Posterior vena cava (tissue), 2 donors: ENCODE data around the gene CAMTA1. TPM values are rescaled to one million over a fixed set of nuclear protein-coding genes. Genes with fewer than 3 reads are reported as not detected.

Experiments used
- DNase-seq: peaks from one replicate; pipeline ENCODE4 v3.0.0-alpha.2; 2020; ENCODE audit warnings: low spot score
- intact Hi-C, 2 donors: fragments of 100-400 bp; cut with DNase I; formaldehyde crosslinking; loops; one replicate each; pipeline versions ENCODE4 v1.14.1 to v1.14.2; 2022 to 2023
- total RNA-seq, 2 donors: library from RNA; stranded (reverse); fragmentation: NEBNext Ultra II Directional; extraction: Animal tissue kit (Norgen Biotek cat#: 25700); gene quantifications; one replicate each; pipeline ENCODE4 v1.2.1, GENCODE V29; 2021
- donor health status: DM: yes; HTN: yes; CAD: no.
- donor health status: DM: yes; HTN: yes; CAD: no.

Gene CAMTA1
- total RNA-seq, 2 donors from 2014 or later = 65.1 to 76.4 TPM

DNA sequence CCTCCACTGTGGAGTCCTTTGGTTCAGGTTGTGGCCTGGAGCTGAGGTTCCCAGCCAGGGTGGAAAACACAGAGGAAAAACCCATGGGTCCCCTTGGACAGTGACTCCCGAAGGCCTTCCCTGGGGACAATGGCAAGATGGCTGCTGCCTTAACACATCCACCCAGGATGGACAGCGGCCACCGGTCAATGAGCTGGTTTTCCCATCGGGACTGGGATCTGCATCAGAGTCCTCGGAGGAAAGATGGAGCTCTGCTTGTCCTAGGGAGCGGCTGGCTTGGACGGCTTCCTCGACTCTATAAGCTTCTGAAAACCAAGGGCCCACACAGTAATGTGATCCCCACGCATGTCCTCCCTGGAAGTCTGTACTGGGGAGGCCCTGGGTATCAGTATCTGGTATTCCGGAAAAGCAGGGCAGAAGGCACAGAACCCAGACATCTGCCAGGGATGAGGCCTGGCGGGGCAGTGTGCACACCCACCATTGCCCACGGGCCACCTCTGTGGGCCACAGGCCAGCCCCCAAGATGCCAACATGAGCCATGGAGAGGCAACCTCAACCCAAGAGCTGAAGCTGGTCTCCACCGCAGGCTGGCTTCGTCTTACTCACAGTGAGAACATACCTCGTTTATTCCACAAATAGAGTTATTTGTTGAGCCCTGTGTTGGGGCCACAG lies 891.2 kb downstream of the CAMTA1 start:
- intact Hi-C loops = no loop called here
- no peak for DNase-seq

DNA sequence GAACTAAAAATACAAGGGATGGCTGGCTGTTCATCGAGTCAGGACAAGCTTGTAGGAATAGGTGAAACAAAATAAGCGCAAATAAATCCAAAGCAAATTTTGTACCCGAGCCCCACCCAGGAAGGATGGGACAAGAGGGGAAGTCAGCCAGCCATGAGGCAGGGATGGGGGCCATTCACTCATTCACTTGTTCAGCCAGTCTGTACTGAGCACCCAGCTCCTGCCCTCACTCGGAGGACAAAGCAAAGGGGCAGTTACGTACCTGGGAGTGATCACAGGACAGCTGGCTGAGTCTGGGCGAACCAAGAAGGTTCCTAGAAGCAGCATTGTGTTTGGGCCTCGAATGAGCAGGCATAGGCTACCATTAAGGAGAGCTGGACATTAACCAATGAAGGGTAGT lies 891.9 kb downstream of the CAMTA1 start:
- intact Hi-C loops = no loop called here
- no peak for DNase-seq

DNA sequence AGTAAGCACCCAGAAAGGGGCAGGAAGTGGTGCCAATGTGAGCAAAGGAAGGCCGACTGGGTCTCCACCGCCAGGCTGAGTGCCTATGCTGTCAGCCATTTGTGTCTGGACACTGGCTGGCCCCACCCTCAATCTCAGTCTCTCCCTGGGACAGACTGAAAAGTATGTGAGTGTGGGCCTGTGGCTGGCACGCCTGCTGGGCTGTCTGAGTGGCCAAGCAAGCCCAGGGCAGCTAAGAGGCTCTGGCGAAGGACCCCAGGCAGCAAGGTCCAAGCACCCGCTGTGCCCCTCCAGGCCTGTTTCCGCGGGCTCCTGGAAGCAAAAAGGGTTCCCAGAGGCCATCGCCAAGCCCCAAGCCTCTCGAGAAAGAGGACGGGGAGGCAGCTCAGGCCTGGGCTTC lies 892.6 kb downstream of the CAMTA1 start:
- no peak for DNase-seq
- intact Hi-C loops = no loop called here

DNA sequence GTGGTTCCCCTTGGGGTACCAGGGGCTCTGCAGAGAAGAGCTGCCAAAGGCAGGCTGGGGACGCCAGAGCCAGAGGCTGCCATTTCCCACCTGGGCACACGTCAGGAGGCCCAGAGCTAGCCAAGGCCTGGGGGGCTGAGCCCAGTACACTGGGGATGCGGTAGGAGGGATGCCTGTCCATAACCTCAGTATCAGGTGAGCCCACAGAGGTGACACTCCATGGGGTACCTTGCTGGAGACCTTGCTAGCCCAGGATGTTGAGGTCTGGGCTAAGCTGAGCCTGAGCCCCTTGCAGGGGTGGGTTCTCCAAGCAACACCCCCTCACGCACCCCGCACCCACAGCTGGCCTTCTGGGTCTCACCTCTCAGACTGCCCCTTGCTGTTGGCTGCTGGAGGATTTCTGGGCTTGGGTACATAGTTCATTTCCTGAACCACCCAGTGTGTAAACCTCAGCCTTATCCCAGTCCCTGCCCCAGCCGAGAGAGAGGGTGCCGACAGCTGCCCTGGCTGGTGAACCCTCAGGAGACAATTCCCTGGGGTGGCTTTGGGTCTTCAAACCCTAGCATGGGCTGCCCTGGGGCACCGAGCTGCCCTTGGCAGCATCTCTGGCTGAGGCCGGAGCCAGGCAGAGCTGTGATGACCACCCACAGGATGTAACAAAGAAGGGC lies 893.4 kb downstream of the CAMTA1 start:
- DNase-seq = no peak
- intact Hi-C loops = no loop called here

DNA sequence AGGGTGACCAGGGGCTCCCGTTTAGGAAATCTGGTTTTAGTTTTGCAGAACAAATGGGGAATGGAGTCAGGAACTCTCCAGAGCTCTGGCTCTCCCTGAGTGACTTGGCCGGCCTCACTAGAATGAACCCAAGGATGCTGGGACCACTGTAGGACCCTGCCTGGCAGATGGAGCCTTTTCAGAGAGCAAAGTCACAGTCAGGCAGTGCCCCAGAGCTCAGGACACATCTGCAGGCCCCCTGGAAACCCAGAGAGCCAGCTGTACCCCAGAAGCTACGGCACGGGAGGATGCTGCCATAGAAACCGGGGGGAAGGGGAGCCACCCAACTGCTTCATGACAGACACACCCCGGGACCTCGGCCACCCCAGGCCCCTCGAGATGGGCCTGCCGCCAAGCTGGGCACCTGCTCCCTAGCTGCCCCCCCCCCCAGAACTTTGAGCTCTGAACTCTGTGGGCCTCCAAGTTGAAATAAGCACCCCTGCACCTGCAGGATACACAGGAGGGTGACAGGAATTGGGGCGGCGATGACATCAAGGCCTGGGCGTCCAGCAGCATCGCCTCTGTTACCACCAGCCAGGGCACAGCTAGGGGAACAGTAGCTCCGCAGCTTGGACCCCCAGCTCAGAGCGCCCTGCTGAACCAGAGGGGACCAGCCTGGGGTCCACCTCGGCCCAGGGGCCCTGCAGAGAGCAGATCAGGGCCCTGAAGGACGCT lies 894.1 kb downstream of the CAMTA1 start:
- no peak for DNase-seq

DNA sequence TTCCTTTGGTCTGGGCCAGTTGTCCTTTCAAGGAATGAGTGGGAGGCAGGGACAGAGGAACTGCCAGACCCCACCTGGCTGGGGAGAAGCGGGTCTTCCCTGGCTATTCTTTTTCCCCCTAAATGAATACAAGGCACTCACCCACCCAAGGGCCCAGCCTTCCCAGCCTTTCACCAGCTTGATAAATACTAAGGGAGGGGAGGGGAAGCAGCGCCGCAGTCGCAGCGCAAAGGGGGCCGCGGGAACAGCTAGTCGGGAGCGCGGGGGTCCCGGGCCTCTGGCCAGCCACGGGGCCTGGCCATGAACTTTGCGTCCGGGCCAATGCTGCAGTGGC lies 894.6 kb downstream of the CAMTA1 start:
- intact Hi-C loops = no loop called here
- DNase-seq = no peak

More for the DNA sequence above, 894.1 kb downstream of the CAMTA1 start:
- intact Hi-C loops = no loop called here

DNA sequence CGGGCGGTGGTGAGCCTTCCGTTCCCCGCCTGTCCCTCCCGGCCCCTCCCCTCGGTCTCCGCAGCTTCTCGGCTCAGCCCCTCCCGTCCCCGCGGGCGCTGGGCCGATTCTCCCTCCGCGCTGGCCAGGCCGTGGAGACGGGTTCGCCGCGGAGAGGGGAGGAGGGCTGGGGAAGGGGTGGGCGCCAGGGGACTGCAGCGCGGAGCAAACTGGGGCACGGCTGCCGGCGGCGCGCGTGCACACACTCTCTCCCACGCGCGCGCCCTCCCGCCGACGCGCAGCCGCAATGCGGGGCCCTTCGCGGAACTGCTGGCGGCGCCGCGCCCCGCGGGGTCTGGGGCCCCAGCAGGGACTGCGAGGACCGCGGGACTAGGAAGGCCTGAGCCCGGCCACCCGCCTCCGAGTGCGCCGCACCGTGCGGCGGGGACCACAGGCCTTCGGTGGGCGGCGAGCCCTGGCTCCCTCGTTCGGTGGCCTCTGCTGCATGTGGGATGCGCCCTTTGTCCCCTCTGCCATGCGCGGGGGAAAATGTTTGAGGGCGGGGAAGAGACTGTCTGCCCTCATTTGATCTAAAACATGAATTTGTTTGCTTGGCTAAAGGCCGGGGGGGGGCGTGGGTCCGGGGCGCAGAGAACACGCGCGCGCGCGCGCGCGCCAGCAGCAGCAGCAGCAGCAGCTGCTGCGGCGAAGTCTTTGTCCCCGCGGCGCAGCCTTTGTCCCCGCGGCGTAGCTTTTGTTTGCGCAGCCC lies 895.1 kb downstream of the CAMTA1 start:
- no peak for DNase-seq
- intact Hi-C loops = no loop called here

DNA sequence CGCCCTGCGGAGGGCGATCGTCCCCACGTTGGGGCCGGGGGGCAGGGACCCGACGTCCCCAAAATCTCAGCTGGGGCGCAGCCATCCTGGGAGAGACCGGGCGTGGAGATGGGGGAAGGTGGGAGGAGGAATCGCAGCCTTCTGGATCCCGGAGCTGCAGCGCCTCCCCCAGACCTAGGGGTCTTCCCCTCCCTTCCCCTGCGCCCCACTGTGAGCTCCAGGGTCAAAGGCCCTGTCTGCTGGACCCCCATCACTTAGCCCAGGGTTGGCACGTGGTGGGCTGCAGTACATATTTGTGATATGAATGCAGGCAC lies 895.7 kb downstream of the CAMTA1 start:
- no peak for DNase-seq
- intact Hi-C loops = no loop called here

DNA sequence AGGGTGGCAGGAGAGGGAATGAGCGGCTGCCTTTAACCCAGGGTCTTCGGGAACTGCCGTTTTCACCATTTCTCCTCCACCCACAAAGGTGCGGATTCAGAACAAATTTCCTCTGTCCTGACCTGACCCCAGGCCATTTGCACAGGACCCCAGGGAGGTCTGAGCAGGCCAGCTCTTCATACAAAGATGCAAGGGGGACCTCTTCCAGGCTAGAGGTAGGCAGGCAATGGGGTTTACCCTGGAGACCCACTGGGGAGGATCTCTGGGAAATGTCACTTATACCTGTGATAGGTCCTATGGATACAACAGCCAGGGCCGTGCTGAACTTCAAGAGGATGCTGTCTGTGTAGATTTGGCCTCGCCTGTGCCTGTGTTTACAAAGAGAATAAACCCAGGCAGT lies 896.1 kb downstream of the CAMTA1 start:
- intact Hi-C loops = no loop called here
- DNase-seq = no peak

DNA sequence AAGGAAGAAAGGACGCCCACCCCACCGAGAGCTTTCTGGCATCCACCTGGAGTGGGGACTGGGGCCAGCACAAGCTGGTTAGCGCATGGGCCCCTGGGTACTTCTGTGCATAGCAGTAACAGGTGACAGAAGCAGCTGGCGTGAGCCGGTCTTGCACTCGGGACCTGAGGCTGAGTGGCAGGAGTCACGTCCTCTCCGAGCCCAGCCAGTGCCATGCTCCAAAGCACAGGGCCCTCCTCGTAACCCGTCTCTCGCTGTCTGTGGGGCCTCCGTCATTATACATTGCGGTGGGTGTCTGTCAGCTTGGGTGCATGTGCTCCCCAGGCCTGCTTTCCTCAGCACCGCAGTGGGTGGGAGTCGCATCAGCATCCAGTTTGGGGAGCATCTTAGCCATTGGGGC lies 898.3 kb downstream of the CAMTA1 start:
- no peak for DNase-seq
- intact Hi-C loops = no loop called here

DNA sequence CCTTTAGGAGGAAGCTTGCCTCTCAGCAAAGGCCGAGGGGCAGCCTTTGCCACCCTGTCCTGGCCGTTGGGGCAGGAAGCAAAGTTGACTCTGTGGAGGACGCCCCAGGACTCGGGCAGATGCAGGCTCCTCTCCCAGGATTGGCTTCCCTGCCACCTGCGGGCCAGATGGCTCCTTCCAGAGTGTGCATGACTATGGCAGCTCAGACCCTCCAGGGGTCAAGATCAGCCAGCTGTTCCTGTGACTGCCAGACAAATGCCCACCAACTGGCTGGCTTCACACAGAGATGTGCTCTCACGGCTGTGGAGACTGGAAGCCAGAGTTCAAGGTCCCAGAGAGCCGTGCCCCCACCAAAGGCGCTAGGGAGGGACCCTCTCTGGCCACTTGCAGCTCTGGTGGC lies 898.9 kb downstream of the CAMTA1 start:
- intact Hi-C loops = no loop called here

DNA sequence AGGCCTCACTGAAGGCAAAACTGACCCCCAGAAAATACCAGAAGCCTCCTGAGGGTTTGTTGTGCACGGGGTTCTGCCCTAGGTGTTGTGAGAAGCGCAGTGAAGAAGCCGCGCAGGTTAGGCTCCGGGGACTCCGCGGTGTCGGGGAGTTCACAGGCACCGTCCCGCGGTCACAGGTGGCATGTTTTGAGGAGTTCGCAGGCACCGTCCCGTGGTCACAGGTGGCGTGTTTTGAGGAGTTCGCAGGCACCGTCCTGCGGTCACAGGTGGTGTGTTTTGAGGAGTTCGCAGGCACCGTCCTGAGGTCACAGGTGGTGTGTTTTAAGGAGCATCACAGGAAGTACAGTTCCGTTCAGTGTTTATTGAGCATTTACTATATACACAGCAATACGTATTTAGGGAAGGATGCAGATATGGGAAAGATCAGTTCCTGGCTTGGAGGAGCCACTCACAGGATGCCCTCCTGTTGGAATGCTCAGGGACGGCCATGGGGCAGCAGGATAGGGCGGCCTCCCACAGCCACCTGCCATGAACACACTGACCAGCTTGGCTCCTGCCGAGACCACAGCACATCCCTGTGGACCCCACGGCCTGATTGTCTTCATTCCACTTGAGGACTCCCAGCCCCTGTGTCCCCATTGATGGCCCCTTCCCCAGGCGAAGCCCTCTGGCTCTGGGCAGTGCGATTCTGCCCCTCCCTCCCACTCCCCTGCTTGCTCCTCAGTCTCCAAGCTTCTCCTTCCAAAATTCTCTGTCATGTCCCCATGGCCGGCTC lies 899.8 kb downstream of the CAMTA1 start:
- intact Hi-C loops = no loop called here
- no peak for DNase-seq

More for the DNA sequence above, 898.9 kb downstream of the CAMTA1 start:
- no peak for DNase-seq

DNA sequence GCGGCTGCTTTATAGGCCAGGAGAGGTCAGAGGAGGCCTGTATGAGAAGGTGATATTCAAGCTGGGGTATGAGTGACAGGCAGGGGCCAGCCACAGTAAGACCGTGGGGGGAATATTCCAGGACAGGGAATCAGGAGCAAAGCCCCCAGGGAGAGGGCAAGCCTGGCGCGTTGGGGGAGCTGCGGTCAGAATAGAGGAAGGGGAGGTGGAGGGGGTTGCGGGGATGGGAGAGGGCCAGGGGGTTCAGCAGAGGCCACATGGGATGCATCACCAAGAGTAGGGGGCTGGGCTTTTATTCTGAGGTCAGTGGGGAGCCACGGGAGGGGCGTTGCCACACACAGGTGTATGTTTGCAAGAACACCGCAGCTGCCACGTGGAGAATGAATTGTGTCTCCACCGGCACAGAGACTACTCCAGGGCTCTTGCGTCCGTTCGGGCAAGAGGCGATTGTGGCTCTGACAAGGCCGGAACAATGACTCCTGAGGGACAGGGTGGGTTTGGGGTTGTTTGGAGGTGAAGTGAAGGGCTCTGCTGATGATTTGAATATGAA lies 901.1 kb downstream of the CAMTA1 start:
- intact Hi-C loops = no loop called here

DNA sequence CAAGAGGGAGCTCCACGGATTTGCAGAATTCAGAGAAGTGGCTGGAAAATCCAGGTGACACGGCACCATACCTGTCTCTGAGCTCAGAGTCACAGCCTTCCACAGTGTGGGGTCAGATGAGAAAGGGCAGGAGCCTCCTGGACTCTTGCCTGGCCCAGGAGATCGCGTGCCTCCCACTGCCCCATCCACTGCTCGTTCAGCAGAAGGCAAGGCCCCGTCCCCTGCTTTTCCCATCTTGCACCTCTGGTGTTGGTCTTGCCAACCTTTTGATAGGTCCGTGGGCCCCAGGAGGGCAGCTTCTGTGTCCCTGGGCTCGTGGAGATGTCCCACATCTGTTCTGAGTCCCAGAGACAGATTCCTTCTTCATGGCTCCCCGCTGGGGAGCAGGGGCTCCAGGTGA lies 902.2 kb downstream of the CAMTA1 start:
- no peak for DNase-seq
- intact Hi-C loops = no loop called here

More for the DNA sequence above, 901.1 kb downstream of the CAMTA1 start:
- DNase-seq = no peak

DNA sequence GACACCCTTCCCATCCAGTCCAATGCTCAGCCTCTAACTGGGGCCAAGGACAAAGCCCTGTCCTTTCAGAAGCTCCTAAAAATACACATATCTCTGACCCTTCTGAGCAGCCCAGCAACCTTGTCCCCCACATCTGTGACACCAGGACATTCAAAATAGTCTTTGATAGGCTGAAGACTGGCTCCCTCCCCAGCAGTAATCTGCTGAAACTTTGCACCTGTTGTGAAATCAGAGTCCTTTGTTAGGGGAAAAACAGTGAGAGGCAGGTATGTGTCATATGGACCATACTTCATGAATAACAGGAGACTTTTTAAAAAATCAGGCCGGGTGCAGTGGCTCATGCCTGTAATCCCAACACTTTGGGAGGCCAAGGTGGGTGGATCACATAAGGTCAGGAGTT lies 903.4 kb downstream of the CAMTA1 start:
- intact Hi-C loops = loop anchor here in 1 of 2 donors (1.0 kb wide), 1 partner anchor 26 kb away; no protein-coding TSS in a partner anchor
- DNase-seq = no peak

DNA sequence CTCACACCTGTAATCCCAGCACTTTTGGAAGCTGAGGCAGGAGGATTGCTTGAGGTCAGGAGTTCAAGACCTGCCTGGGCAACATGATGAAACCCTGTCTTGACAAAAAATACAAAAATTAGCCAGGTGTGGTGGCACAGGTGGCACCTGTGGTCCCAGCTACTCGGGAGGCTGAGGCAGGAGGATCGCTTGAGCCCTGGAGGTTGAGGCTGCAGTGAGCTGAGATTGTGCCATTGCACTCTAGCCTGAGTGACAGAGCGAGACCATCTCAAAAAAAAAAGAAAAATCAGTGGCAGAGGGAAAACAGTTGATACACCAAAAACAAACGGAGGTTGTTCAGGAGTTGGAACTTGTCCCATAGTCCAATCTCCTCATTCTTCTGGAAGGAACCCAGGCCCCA lies 904.1 kb downstream of the CAMTA1 start:
- peak; percentile 2 for DNase-seq
- intact Hi-C loops = loop anchor here in 1 of 2 donors (1.0 kb wide), 1 partner anchor 27 kb away; no protein-coding TSS in a partner anchor

DNA sequence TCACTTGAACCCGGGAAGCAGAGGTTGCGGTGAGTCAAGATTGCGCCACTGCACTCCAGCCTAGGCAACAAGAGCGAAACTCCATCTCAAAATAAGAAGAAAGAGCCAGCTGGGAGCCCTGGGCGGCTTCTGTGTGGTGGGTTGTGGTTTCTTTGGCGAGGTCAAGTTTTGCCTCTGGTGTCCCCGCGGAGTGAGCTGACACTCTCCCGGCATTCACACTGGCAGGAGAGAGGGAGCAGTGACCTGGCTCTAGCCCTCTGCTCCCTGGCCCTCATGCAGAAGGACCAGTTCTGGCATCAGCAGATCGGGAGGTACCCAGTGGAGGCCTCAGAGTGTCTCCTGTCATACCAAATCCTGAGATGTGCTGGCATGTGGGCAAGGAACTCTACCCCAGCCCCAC lies 904.8 kb downstream of the CAMTA1 start:
- DNase-seq = no peak
- intact Hi-C loops = loop anchor here in 1 of 2 donors (5.0 kb wide), 1 partner anchor 1717 kb away; no protein-coding TSS in a partner anchor

DNA sequence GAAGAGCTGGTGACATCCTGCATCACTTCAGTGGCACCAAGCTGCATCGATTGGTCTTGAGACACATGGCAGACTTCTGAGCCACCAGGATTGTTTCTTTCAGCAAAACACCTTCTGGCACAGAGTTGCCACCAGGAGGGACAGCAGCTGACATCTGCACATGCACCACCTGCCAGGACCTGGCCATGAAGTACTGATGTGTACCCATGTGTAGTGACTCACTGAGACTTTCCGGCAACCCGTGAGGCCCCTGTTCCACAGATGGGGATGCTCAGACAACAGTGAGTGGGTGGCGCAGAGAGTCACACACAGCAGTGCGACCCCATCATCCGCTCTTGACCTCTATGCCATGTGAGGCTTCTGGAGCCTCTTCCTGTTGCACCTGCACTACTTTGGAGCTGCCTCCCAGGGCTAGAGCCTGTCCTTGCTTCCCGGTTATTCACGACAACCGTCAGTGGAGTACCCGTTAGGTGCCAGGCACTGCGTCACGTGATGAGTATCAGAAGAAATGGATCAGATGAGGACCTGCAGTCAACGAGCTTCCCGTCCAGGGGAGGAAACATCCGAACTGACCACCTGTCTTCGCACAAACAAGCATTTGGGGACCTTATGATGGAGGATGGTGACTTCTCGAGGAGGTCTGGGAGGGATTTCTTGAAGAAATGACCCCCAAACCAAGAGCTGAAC lies 905.4 kb downstream of the CAMTA1 start:
- DNase-seq = no peak
- intact Hi-C loops = loop anchor here in 1 of 2 donors (5.0 kb wide), 1 partner anchor 1717 kb away; no protein-coding TSS in a partner anchor
